H9 (cell line): ENCODE measurements around the gene WDR13. TPM values are rescaled to one million over a fixed set of nuclear protein-coding genes. Genes with fewer than 3 reads are reported as not detected.

Source experiments
- DNase-seq: peaks from one replicate; pipeline ENCODE4 v3.0.0-alpha.2; 2017
- H2AFZ ChIP-seq: one replicate; pipeline ENCODE4 v1.6.1; 2013; ENCODE audit warnings: mild to moderate bottlenecking, low read length, control low read depth, moderate library complexity
- H2AK5ac ChIP-seq: 2 replicates; pipeline ENCODE4 v1.6.1; 2013; ENCODE audit warnings: low read length, control low read depth, mixed read lengths; ENCODE audit not compliant: insufficient read length
- H2BK120ac ChIP-seq: one replicate; pipeline ENCODE4 v1.6.1; 2013; ENCODE audit warnings: low read depth, mild to moderate bottlenecking, low read length, control low read depth, inconsistent platforms; ENCODE audit not compliant: poor library complexity, severe bottlenecking
- H2BK12ac ChIP-seq: 2 replicates; pipeline ENCODE4 v1.6.1; 2013; ENCODE audit warnings: low read length, control low read depth, mixed read lengths, low read depth; ENCODE audit not compliant: insufficient read length
- H2BK15ac ChIP-seq: 2 replicates; pipeline ENCODE4 v1.6.1; 2013; ENCODE audit warnings: low read depth, low read length, control low read depth
- H2BK20ac ChIP-seq: one replicate; pipeline ENCODE4 v1.6.1; 2013; ENCODE audit warnings: low read depth, mild to moderate bottlenecking, low read length, control low read depth, inconsistent platforms; ENCODE audit not compliant: poor library complexity, severe bottlenecking
- H2BK5ac ChIP-seq: 2 replicates; pipeline ENCODE4 v1.6.1; 2013; ENCODE audit warnings: low read length, control low read depth, mixed read lengths; ENCODE audit not compliant: insufficient read length
- H3K14ac ChIP-seq: 2 replicates; pipeline ENCODE4 v1.6.1; 2013; ENCODE audit warnings: low read length, control low read depth; ENCODE audit not compliant: insufficient read depth
- H3K18ac ChIP-seq: 2 replicates; pipeline ENCODE4 v1.6.1; 2013; ENCODE audit warnings: low read depth, mild to moderate bottlenecking, mixed read lengths, low read length, control low read depth; ENCODE audit not compliant: insufficient read length
- H3K23ac ChIP-seq: 2 replicates; pipeline ENCODE4 v1.6.1; 2013; ENCODE audit warnings: low read length, control low read depth, mixed read lengths, low read depth; ENCODE audit not compliant: insufficient read length
- H3K23me2 ChIP-seq: 2 replicates; pipeline ENCODE4 v1.6.1; 2013; ENCODE audit warnings: low read depth, mild to moderate bottlenecking, mixed read lengths, low read length, control low read depth; ENCODE audit not compliant: insufficient read length, poor library complexity, severe bottlenecking
- H3K27ac ChIP-seq: 2 replicates; pipeline ENCODE4 v1.5.1; 2013; ENCODE audit warnings: low read length, control low read depth, mixed read lengths, low read depth; ENCODE audit not compliant: insufficient read length
- H3K27me3 ChIP-seq: 2 replicates; pipeline ENCODE4 v1.6.1; 2013; ENCODE audit warnings: low read length, control low read depth, inconsistent platforms; ENCODE audit not compliant: insufficient read depth
- H3K4ac ChIP-seq: 2 replicates; pipeline ENCODE4 v1.6.1; 2013; ENCODE audit warnings: low read depth, mild to moderate bottlenecking, control low read depth, inconsistent platforms, low read length, moderate library complexity
- H3K4me1 ChIP-seq: 2 replicates; pipeline ENCODE4 v1.6.1; 2013; ENCODE audit warnings: low read length, control low read depth, inconsistent platforms; ENCODE audit not compliant: insufficient read depth
- H3K4me2 ChIP-seq: 2 replicates; pipeline ENCODE4 v1.6.1; 2013; ENCODE audit warnings: low read length, control low read depth, mixed read lengths; ENCODE audit not compliant: insufficient read length, insufficient read depth
- H3K56ac ChIP-seq: 2 replicates; pipeline ENCODE4 v1.6.1; 2013; ENCODE audit warnings: low read depth, mild to moderate bottlenecking, mixed read lengths, low read length, control low read depth; ENCODE audit not compliant: insufficient read length
- H3K79me1 ChIP-seq: 2 replicates; pipeline ENCODE4 v1.6.1; 2013; ENCODE audit warnings: low read depth, mild to moderate bottlenecking, moderate library complexity, low read length, control low read depth, inconsistent platforms; ENCODE audit not compliant: insufficient read depth, poor library complexity, severe bottlenecking
- H3K79me2 ChIP-seq: 2 replicates; pipeline ENCODE4 v1.6.1; 2013; ENCODE audit warnings: low read length, control low read depth, inconsistent platforms; ENCODE audit not compliant: insufficient read depth
- H3K9ac ChIP-seq: 2 replicates; pipeline ENCODE4 v1.6.1; 2013; ENCODE audit warnings: low read length, control low read depth, mixed read lengths; ENCODE audit not compliant: insufficient read length; ENCODE audit errors: extremely low read depth
- H3K9me3 ChIP-seq: one replicate; pipeline ENCODE4 v1.6.1; 2013; ENCODE audit warnings: low read depth, low read length, inconsistent platforms; ENCODE audit not compliant: control insufficient read depth
- H3T11ph ChIP-seq: one replicate; pipeline ENCODE4 v1.6.1; 2013; ENCODE audit warnings: mild to moderate bottlenecking, low read length, control low read depth, inconsistent platforms
- H4K20me1 ChIP-seq: one replicate; pipeline ENCODE4 v1.6.1; 2013; ENCODE audit not compliant: control insufficient read depth, insufficient read length, insufficient read depth
- H4K5ac ChIP-seq: 2 replicates; pipeline ENCODE4 v1.6.1; 2013; ENCODE audit warnings: low read depth, mild to moderate bottlenecking, mixed read lengths, low read length, control low read depth; ENCODE audit not compliant: insufficient read length
- H4K8ac ChIP-seq: replicated peaks from 2 replicates; pipeline ENCODE4 v1.6.1; 2013; ENCODE audit warnings: low read length, control low read depth, mixed read lengths, low read depth; ENCODE audit not compliant: insufficient read length
- H4K91ac ChIP-seq: 2 replicates; pipeline ENCODE4 v1.6.1; 2013; ENCODE audit warnings: low read depth, mild to moderate bottlenecking, moderate library complexity, mixed read lengths, low read length, control low read depth; ENCODE audit not compliant: insufficient read length
- H3K27ac Mint-ChIP-seq, 3 experiments: 2 replicates in 2 of 3; 3 replicates in 1 of 3; pipeline ENCODE4 v1.8.0; 2020 to 2021; ENCODE audit warnings: mixed read lengths in 3 of 3, mild to moderate bottlenecking in 1 of 3, moderate library complexity in 1 of 3
- H3K27me3 Mint-ChIP-seq: 2 replicates; pipeline ENCODE4 v1.8.0; 2021; ENCODE audit warnings: low read depth, mild to moderate bottlenecking, moderate library complexity, mixed read lengths
- H3K36me3 Mint-ChIP-seq, 3 experiments: 2 replicates in 2 of 3; 3 replicates in 1 of 3; pipeline ENCODE4 v1.8.0; 2020 to 2021; ENCODE audit warnings: low read depth in 3 of 3, mixed read lengths in 3 of 3; ENCODE audit not compliant: insufficient read depth in 1 of 3
- H3K4me1 Mint-ChIP-seq, 2 experiments: 2 replicates each; pipeline ENCODE4 v1.8.0; 2020; ENCODE audit warnings: mixed read lengths in 2 of 2
- H3K4me3 Mint-ChIP-seq, 2 experiments: 2 replicates in 1 of 2; 3 replicates in 1 of 2; pipeline ENCODE4 v1.8.0; 2020 to 2021; ENCODE audit warnings: mild to moderate bottlenecking in 2 of 2, mixed read lengths in 2 of 2, moderate library complexity in 1 of 2
- H3K9me3 Mint-ChIP-seq, 2 experiments: 2 replicates in 1 of 2; 3 replicates in 1 of 2; pipeline ENCODE4 v1.8.0; 2020; ENCODE audit warnings: mild to moderate bottlenecking in 2 of 2, mixed read lengths in 2 of 2, moderate library complexity in 1 of 2
- CTCF ChIP-seq: fragments of 200-600 bp; sonication (generic); conservative IDR thresholded peaks from 3 replicates; pipeline ENCODE4 v1.8.0; 2021; ENCODE audit warnings: antibody characterized with exemption, mild to moderate bottlenecking
- WGBS: extraction: QIAGEN DNeasy Blood & Tissue Kit; methylation state at CpG from one replicate; pipeline ENCODE4 v1.1.7; 2013; ENCODE audit warnings: missing lambda C conversion rate, low lambda C conversion rate, mixed read lengths; ENCODE audit not compliant: insufficient read length; ENCODE audit errors: extremely low coverage; 5-methylcytosine and 5-hydroxymethylcytosine counted together
- total RNA-seq: library from RNA; stranded (reverse); gene quantifications from 2 replicates; pipeline ENCODE4 v1.2.1, GENCODE V29; 2021

WDR13 gene
- total RNA-seq, 1 experiment from 2014 or later = 29.4 TPM

- Histone ChIP-seq H2BK120ac (no peak overlapping the region), H3K23ac (no peak overlapping the region), H3K79me1 (no peaks in the 10 kb centered on the region), H3K4me2 (peak overlapping the region; percentile 74), H2BK5ac (no peak overlapping the region), H3K14ac (no peak overlapping the region), H3K4ac (no peak overlapping the region), H3K27ac (no peak overlapping the region), H3K9me3 (peaks cover 29% of the 10 kb centered on the region), H4K8ac (no peak overlapping the region), H3K9ac (no peak overlapping the region), H2BK20ac (no peak overlapping the region), H2BK15ac (no peak overlapping the region; the same call in 1 of the 2 replicates), H3K18ac (no peak overlapping the region), H2BK12ac (no peak overlapping the region), H3T11ph (no peak overlapping the region), H4K91ac (no peak overlapping the region), H2AFZ (no peak overlapping the region), H3K56ac (no peak overlapping the region), H3K23me2 (peaks cover 4% of the 10 kb centered on the region), H2AK5ac (no peak overlapping the region), H3K4me1 (0 out of 2 replicates have a peak, but pooled peaks cover 2% of the 10 kb centered on the region), H3K79me2 (no peaks in the 10 kb centered on the region; the same call in 1 of the 2 replicates), H4K20me1 (no peaks in the 10 kb centered on the region), H4K5ac (no peak overlapping the region), H3K27me3 (no peaks in the 10 kb centered on the region)
- H3K4me1 Mint-ChIP-seq = peaks cover 0 to 11% of the 10 kb centered on the region in 2 experiments; a peak in 3 of 4 replicates
- H3K9me3 Mint-ChIP-seq = peaks cover 72 to 79% of the 10 kb centered on the region in 2 experiments
- H3K4me3 Mint-ChIP-seq = peak overlapping the region; percentile 96
- no CpG with 5 or more reads among the region's 13 CpGs for WGBS
- H3K36me3 Mint-ChIP-seq = peaks cover 41 to 56% (median 52%) of the 10 kb centered on the region in 3 experiments
- peak overlapping the region in 2 of 3 experiments; percentile 56 to 90; a peak in 4 of 7 replicates for H3K27ac Mint-ChIP-seq
- TF ChIP-seq CTCF = no peak
- DNase-seq = no peak
- no peaks in the 10 kb centered on the region; the same call in none of the 2 replicates for H3K27me3 Mint-ChIP-seq
These were observed 21.6 kb upstream of the WDR13 start for GRCh38 chrX:48575642-48576041.
